Nucleus accumbens (tissue), 56 donors: ENCODE measurements around the gene S100A7A.
"Not testable (repeated sequence)": the region's sequence is repeated elsewhere in the genome, so short reads cannot be mapped to it uniquely, and the experiment has no call there.

Experiments used
- DNase-seq, 56 donors: peaks; one replicate each; lab custom pipeline; 2025; lab: John Stamatoyannopoulos, UW

The S100A7A gene

DNA sequence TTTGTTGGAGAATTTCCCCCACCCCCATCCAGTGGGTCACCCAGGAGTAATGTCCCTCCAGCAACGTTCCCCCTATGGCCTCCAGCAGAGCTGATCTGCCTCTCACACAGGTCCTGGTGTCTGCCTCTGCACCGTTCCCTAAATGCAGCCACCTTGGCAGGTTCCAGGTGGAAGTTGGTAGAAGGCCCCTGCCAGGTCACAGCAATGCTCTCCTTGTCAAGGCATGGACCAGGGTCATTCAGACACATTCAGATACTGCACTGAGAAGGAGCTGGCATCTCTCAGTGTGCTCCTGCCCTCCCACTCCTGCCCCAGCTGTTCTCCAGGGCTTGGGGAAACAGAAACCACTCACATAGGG lies 3.1 kb downstream of the S100A7A start:
- DNase-seq = not testable (repeated sequence)

DNA sequence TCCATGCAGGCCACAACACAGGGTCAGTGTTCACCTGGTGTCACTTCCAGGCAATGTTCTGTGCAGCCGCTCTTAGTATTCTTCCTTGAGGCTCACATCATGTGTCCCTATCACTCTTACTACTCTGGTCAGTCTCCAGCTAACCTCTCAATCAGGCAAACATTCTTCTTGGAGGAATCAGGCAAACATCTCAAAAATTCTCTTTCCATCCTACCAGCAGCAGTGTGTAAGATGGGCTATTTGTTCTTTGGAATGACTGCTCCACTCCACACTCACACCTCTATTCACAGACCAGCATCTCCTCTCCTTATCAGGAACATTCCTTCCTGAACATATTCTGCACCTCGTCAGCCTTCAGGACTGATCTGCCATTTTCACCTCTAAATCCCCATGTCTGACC lies 4.0 kb downstream of the S100A7A start:
- no peak for DNase-seq

DNA sequence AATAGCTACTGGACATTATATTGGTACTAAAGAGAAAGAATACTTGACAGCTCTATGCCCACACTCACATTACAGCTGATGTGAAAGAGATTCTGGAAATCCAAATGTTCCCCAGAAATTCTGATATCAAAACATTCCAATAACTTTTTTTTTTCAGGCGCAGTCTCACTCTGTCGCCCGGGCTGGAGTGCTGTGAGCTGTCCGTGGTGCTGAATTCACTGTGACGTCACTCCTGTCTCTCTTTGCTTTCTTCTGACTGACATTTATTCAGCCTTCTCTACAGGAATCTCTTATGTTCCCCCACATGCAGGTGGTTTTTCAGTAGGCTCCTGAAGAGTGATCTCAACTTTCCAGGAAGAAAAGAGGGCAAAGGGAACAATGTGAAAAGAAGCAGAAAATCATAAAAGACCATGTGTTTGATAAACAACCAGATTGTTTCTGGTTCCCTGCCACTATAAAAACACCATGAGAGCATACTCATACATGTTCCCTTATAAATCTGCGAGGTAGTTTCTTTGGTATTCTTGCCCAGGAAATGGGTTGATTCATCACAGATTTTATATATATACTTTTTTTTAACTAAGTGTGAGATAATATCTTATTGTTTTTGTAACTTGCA lies 6.2 kb downstream of the S100A7A start:
- peak in 32 of 56 donors; percentile 2 to 63 (median 10) for DNase-seq

DNA sequence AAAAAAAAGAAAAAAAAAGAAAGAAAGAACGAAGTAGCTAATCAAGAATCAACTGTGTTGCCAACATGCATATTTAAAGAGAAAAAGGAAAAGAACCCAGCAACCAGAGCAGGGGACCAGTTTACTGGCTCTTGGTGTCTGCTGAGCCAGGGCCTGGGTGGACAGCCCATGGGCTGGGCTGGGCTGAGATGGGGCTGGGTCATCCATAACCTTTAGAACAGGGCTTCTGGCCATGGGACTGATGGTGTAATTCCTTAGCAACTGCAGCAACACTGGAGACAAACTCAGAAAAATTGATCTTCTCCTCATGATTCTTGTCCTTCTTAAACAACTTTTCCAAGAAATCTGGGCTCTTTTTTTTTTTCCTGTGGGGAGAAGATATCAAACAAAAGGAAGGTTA lies 10.5 kb downstream of the S100A7A start:
- DNase-seq = no peak

DNA sequence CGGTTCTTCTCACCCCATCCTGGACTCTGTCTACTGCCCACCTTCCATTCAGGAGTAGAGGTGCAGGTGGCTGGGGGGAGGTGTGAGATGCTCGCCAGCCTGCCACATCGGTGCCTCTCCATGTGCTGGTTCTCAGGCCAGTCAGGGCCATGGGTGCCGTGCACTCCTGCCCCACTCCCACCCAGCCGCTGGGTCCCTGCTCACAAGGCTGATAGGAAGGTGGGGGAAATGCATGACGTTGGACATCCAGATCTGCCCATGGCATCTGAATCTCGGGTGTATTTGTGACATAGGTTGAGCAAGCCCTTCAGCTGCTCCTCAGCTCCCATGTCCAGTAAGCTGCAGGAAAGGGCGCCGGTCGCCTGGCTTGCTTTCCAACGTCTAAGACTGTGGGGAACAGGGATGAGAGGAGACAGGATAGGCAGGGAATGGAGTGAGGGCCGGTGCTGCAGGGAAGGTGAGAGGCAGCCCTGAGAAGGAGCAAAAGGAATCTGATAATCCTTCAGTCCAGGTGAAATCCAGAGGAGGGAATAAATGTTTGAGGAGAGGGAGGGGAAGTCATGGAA lies 11.8 kb downstream of the S100A7A start:
- no peak for DNase-seq

DNA sequence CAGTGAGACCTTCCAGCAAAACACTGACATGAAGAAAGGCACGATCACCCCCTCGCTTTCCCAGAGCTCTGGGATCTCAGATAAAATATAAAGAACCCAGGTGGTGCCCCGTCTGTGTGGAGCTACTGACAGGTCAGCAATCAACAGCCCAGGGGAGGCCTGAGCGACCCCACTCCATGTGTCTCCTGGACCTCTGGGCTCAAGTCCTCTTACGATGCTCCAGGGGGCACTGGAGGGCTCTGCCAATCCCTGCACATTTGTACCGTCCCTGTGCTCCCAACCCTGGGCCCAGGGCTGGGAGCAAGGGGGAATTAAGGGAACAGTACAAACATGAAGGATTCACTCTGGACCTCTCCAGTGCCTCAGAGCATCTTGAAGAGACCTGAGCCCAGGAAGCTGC lies 12.5 kb downstream of the S100A7A start:
- no peak for DNase-seq

DNA sequence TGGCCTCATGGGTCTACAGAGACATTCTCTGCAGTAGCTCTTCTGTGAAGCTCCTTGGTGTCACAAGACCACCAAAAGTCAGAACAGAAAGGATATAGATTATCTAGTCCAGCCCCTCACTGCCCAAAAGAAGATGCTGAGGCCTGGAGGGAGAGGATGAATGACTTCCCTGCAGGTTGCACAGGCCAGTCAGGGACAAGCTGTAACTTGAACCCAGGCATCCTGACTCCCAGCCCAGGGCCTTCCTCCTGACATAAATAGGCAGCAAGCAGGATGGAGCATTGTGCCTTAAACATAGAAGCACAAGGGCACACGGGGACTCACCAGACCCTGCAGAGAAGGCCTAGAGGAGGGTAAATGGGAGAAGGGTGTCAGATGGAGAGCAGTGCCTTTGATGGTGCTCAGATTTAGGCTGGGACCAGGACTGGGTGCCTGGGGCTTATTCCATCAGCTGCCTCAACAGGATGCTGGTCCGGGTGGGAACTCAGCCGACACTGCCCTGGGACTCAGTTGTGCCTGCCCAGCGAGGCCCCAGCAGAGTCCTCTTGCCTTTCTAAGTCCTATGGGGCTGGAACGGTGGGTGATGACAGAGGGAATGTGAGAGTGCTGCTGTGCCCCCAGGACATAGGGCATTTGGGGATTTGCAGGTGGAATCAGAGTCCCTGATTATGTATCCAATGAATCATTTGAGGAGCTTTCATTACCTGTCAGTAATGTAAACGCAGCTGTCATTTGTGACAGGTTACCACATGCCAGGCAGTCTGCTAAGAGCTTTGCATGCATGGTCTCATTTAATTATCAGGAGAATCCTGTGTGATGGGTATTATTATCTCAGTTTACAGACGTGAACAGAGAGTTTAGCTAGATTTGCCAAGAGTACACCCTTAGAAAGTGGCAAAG lies 13.2 kb downstream of the S100A7A start:
- DNase-seq = no peak

DNA sequence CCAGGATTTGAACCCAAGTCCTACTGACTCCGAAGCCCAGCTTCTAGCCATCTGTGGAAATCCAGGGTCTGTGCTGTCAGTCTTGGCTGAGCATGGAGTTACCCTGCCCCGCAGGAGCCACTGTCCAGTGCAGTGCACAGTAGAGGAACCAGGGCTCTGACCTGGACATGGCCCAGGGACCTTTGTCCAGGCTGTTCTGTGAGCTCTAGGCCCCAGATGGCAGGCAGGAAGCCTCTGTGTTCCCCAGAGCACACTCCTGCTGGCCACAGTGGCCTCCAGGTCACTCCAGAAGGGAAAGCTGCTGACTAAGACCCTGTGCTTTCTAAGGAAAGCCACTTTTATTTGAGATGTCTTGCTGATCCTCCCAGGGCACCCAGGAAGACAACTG lies 13.8 kb downstream of the S100A7A start:
- no peak for DNase-seq

DNA sequence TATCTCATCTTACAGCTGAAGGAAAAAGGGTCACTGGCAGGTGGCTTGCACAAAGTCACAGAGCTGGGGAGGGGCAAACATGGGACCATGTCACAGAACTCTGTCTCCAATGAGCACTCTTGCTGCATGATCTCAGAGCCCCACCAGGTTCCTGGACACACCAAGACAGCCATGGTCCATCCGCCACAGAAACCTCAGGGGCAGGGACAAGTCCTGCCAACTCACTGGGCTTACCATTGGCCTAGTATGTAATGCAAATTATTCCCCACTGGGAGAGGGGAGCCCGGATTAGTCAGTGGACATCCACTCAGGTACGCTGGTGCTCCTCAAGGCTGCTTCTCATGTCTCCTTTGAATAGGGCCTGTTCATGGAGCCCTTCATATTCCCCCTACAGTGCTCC lies 14.2 kb downstream of the S100A7A start:
- no peak for DNase-seq

DNA sequence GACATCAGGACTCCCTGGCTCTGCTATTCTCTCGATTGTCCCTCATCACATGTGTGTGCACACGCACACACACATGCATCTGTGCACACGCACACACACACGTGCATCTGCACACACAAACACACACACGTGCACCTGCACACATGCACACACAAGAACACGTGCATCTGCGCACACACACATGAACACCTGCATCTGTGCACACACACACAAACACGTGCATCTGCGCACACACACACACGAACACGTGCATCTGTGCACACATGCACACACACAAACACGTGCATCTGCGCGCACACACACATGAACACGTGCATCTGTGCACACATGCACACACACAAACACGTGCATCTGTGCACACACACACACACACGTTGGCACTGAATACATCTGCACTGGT lies 14.7 kb downstream of the S100A7A start:
- DNase-seq = no peak

DNA sequence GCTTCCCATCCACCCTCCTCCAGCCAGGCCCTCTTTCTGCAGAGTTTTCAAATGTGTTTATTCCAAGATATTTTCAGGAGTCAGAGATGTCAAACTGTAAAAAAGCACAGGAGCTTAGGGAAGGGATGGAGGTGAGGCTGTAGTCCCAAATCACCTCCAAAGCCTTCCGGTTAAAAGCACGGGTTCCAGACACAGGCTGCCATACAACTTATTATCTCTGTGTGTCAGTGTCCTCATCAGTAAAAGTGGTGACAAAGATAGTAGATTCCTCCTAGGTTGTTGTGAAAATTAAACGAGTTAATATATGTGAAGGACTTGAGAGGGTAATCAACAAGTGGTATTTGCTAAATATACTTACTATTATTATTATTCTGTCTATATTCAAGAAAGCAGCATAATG lies 15.1 kb downstream of the S100A7A start:
- DNase-seq = no peak

DNA sequence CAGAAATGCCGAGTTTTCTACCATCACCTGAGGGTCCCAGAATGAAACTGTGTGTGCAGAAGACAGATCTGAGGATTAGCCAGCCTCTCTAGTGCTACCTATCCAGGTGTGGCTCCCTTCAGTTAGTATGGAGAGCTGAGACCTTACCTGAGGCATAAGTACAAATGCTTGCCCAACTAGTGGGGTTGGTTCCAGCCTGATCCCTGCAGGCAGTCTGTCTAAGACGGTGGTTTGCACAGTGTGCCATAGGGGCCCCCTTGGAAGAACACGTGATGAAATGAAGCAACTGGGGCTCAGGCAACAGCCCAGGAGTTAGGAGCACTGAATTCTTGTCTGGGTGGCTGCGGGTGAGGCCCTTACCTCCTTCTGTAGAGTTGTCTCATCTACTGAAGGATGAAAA lies 15.6 kb downstream of the S100A7A start:
- DNase-seq = no peak

DNA sequence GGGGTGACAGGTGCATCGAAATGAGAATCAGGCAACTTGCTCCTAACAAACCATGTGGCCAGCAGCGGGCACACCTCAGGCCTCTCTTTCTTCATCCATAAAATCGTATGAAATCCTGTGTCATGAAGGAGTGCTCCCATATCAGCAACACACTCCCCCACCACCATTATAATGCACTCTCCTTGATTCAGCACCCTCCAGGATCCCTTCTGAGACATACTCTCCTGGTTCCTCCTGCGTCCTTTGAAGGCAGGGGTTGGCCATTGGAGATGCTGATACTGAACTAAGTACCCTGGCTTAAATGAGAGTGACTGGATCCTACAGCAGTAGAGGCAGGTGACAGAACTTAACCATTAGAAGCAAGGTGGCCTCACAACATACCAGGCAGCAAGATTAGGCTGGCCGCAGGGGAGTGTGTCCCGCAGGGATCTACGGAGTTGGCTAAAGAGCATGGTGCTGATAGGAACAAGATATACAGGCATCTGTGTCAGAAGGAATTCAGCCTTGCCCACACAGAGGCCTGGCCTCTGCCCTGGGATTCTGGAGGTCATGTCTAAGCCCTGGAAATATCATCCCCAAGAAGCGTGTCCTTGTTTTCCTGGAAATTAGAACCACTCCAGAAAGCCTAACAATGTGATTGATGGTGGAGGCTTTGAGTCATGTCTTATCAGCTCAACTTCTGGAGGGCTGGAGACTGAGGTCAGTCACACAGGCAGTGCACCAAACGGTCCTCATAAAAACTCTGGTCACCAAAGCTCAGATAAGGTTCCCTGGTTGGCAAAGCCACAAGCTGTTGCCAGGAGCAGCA lies 16.8 kb downstream of the S100A7A start:
- no peak for DNase-seq

DNA sequence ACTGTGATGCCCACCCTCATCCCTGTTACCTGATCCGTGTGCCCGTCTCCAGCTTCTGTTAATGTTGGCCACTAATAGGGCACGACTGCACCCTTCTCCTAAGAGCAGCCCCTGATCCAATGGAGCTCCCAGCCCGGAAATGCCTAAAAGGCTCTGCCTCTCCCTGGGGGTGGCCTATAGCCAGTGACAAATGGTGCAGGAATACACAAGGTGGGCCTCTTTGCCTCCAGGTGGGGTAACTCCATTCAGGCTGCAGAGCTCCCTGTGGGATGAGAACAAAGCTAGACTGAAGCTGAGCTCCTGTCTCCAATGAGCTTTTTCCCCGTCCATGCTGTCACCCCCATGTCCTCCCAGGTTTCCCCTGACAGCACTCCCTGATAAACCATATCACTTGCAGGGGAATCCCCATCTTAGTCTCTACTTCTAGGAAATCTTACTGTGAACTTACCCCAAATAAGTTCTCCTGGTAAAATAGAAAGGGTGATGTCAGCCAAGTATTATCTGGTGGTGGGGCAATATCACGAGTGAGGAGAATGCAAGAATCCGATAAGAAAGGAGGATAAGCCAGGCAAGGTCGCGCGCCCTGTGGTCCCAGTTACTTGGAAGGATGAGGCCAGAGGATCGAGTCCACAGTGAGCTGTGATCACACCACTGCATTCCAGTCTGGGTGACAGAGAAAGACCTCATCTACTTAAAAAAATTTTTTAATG lies 18.6 kb downstream of the S100A7A start:
- no peak for DNase-seq

DNA sequence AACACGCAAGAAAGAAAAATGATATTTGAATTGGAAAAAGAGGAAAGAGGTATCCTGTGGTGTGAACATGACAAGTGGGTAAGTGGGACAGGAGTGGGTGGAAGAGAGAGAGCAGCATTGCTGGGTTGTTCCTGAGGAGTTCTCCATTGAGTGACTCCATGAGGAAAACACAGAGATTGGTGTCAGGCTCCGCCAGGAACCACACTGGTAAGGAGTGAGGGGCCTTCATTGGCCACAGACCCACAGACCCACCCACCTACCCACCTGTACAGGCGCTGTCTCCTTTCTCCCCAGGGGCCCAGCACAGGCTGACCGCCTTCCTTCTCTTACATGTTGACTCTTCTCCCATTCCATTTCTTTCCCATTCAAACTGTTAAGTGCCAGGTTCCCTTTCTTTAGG lies 20.9 kb downstream of the S100A7A start:
- DNase-seq = no peak

DNA sequence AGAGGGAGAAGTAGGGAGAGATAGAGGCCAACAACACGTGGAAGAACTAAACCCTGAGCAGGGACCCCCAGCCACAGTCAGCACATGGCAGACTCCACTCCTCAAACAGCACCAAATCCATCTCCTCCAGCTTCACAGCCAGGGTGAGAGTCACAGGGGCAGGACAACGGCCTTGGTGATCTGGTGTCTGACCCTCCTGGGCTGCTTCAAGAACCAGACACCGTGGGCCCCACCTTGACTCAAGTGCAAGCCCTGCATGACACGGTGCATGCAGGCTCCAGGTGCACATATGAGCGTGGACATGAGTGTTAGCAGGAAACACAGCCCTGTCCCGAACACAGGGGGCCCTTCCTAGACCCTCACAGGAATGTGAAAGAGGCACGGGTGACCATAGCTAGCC lies 22.3 kb downstream of the S100A7A start:
- no peak for DNase-seq

DNA sequence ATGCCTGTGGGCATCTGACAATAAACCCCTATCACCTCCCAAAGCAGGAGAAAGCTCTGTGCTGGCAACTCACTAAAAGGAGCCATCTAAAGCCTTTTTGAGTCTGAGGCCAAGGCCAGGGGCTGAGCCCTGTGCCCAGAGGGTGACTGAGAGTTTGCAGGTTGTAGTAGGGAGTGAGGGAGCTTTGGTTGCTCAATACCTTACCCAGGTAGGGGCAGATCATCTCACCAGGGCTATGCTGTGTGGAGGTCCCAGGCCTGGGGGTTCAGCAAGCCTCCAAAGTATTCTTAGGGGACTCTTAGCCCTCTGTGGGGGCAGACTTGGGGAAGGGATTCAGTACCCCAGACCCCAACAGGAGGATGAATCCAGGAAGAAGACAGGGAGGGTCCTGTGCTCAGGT lies 23.0 kb downstream of the S100A7A start:
- DNase-seq = no peak

DNA sequence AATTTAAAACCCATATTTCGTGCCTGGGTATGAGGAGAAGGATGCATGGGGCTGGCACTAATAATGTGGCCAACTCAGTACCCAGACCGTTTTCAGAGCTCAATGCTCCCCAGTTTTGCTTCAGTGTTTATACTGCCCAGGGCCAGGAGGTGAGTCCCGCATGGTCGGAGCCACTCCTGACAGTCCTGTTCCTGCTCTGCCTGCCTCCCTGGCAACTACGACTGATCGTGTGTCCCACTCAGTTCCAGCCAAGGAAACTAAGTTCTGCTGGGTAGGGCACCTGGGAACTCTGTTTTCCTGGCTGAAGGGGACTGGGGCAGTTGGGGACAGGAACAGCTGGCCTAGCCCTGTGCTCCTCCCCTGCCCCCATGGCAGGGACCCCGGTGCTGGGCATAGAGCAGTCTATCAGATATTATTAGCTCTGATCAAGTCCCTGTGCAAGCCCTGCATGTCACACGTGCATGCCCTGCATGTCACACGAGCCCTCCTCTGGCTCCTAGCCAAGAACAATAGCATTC lies 25.0 kb downstream of the S100A7A start:
- DNase-seq = no peak

DNA sequence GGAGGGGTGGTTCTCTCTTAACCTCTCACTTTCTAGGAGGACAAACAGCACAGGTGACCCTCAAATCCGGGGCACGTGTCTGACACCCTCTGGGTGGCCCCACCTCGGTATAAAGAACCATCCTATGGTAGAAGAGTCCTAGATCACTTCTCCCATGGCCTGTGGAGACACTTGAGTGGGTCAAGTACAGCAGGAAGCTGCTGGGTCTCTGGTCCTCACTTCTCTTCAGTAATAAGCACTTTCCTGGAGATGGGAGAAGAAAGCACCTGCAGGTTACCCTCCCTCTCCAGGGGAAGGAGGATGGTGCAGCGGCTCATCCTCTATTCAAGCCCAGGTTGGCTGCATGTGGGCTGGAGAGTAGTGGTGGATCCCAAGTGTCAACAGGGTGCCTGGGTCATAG lies 27.2 kb downstream of the S100A7A start:
- DNase-seq = no peak

DNA sequence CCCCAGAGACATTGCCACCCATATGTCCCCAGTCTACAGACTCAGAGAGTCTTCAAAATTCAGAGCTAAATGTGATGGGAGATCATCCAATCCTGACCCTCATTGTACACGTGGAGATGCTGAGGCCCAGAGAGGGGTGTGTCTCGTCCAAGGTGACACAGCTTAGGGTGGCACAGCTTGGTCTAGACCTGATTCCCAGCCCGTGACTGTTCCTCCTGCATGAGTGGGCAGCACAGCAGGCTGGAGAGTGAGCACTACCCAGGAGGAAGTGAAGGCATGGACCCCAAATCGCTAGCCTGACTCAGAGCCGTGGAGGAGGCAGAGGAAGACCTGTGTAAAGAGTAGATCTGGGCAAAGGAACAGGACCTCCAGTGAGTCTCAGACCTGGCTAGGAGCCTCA lies 27.8 kb downstream of the S100A7A start:
- no peak for DNase-seq
